GM18526 (cell line): ENCODE data around the gene PPFIA4.

Experiments
- POLR2A ChIP-seq: IDR thresholded peaks from 3 replicates; pipeline ENCODE4 v1.6.1; 2011; ENCODE audit not compliant: insufficient read length; ENCODE audit errors: extremely low read depth

Gene PPFIA4

GRCh38 chr1:203116091-203116820 lies 90.0 kb downstream of the PPFIA4 start:
- no peak for TF ChIP-seq POLR2A

DNA sequence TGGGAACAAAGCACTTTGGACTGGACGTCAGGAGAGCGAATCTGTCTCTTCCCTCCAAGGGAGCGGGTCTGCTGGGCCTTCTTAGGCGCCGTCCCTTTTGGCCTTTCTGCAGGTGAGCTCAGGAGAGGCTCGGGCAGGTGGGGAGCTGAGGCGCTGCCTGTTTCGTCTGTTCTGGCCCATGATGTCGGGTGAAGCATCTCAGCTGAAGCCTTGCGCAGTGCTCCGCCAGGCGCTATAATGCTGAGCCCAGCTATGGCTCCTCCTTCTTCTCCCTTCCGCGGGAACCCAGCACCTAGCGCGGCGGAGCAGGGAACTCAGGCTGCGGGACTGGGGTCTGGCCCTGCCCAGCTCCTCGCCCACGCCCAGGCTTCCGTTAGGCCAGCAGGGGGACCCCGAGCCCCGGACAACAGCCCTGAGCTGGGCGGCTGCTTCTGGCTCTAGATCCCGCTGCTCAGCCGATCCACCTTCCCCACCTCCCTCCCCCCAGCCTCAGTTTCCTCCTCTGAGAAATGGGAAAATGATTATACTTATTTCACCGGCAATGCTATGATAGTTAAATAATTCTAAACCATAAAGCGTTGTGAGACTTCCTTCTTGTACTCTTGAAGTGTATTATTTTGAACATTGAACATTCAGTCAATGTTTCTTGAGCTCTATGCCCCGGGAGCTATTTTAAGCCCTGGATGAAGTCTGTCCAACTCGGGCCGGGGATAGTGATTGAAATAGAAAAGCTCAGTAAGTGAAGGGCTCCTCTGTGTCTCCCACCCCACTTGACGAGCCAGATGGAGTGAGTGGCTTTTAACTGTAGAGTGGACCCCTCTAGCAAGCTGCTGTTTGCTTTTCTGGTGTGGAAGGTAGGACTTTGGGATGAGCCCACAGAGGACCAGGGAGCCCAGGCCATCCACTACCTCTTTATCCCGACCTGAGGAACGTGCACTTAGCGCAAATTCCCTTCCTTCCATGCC lies 91.6 kb downstream of the PPFIA4 start:
- no peak for TF ChIP-seq POLR2A

- no peak for TF ChIP-seq POLR2A
These were observed 94.2 kb downstream of the PPFIA4 start for GRCh38 chr1:203120325-203121153.

GRCh38 chr1:203121186-203122015 lies 95.1 kb downstream of the PPFIA4 start:
- TF ChIP-seq POLR2A: no peak

DNA sequence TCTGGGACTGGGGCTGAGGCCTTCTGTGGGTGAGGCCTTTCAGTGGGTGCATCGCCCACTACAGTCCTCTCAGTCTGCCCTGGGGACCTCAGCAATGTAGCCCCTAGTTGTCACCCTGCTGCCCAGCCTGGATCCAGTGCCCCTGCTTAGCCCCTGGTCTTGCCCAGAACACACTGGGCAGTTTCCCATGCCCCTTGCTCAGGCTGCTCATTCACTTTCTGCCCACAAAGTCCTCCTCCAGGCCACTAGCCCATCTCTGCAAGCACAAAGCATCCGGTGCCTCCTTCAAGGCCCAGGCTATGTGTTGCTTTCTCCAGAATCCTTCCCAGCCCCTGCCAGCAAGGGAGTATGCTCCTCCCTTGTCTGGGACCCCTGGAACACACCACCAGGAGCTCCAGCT lies 95.9 kb downstream of the PPFIA4 start:
- TF ChIP-seq POLR2A: no peak

GRCh38 chr1:203124011-203124410 lies 97.7 kb downstream of the PPFIA4 start:
- TF ChIP-seq POLR2A: no peak

- no peak for TF ChIP-seq POLR2A
These were observed 98.4 kb downstream of the PPFIA4 start for GRCh38 chr1:203124546-203125317.

DNA sequence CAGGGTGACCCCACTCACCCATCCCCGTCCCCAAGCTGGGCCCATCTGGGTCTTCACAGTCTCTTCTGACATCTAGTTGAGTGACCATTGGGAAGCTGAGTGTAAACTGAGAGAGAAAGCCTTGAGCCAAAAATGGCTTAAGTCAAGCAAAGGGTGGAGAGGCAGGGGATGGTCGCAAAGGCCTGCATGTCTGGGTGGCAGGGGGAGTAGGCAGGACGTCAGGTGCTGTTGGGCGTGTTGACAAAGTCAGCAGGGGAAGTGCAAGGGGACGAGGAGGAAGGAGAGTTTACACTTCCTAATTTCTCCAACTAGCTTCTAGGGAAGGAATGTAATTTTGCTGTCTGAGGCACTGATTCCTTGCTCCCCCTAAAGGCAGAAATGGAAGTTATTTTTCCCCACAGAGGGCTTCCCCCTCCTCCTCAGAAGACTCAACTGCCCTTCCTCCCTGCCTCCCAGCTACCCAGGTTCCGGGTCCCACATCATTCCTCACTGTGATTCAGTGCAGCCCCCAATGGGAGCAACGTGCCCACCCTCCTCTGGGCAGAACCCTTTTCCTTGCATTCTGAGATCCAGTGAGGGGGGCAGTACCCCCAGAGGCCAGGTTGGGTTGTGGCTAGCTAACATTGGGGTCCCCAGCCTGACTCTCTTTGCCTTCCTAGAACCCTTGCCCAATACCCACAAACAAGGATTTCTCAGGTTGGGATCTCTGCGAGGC lies 100.0 kb downstream of the PPFIA4 start:
- TF ChIP-seq POLR2A: no peak

- TF ChIP-seq POLR2A: no peak
These were observed 100.8 kb downstream of the PPFIA4 start for GRCh38 chr1:203126866-203127665.

- no peak for TF ChIP-seq POLR2A
These were observed 101.6 kb downstream of the PPFIA4 start, which contains the start of gene ADORA1 for GRCh38 chr1:203127666-203128430. TSS of gene ADORA1 (plus strand) at chr1:203127726. CDS start at chr1:203128842, 1,116 bp downstream.

DNA sequence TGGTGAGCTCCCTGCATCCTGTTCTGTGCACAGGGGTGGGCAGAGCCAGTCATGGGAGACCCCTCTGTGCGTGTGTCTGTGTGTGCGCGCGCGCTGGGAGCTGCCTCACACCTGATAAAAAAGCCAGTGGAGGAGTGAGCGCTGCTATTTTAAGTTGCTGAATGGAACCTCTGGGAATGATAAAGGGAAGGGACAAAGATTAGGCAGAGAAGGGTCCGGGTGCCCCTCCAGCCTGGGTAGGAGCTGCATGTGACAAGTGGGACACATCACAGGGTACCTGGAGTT lies 102.1 kb downstream of the PPFIA4 start:
- TF ChIP-seq POLR2A: no peak
